Type B pancreatic cell (in vitro differentiated cells): ENCODE data around the gene MYMK. TPM values are rescaled to one million over a fixed set of nuclear protein-coding genes. Genes with fewer than 3 reads are reported as not detected.

Experiments used
- DNase-seq: peaks from one replicate; pipeline ENCODE4 v3.0.0; 2021; ENCODE audit warnings: mixed read lengths; ENCODE audit not compliant: unreplicated experiment; ENCODE audit errors: extremely low spot score
- H3K27ac Mint-ChIP-seq: 2 replicates; pipeline ENCODE4 v1.8.0; 2021; ENCODE audit warnings: mild to moderate bottlenecking, mixed read lengths
- H3K27me3 Mint-ChIP-seq: 2 replicates; pipeline ENCODE4 v1.8.0; 2021; ENCODE audit warnings: mixed read lengths
- H3K36me3 Mint-ChIP-seq: 2 replicates; pipeline ENCODE4 v1.8.0; 2021; ENCODE audit warnings: mixed read lengths
- H3K4me1 Mint-ChIP-seq: one replicate; pipeline ENCODE4 v1.8.0; 2021; ENCODE audit warnings: mixed read lengths; ENCODE audit not compliant: unreplicated experiment
- H3K4me3 Mint-ChIP-seq: 2 replicates; pipeline ENCODE4 v1.8.0; 2021; ENCODE audit warnings: mild to moderate bottlenecking, mixed read lengths
- H3K9me3 Mint-ChIP-seq: 2 replicates; pipeline ENCODE4 v1.8.0; 2021; ENCODE audit warnings: mixed read lengths
- total RNA-seq: library from RNA; stranded (reverse); gene quantifications from 2 replicates; pipeline ENCODE4 v1.2.1, GENCODE V29; 2021; ENCODE audit warnings: low replicate concordance
- TF ChIP-seq, protein P1 (sequence below): fragments of 200-600 bp; sonication (generic); conservative IDR thresholded peaks from 2 replicates; pipeline ENCODE4 v1.5.0; 2021; ENCODE audit warnings: antibody characterized with exemption, mild to moderate bottlenecking

MYMK gene
- total RNA-seq, 1 donor from 2014 or later = not detected

GRCh38 chr9:133484671-133485437 is 39.9 kb downstream of the MYMK start:
- H3K27ac Mint-ChIP-seq = peak overlapping the region; percentile 60
- H3K27me3 Mint-ChIP-seq = peaks cover 6% of the 10 kb centered on the region
- H3K4me3 Mint-ChIP-seq = no peak overlapping the region
- no peaks in the 10 kb centered on the region for H3K36me3 Mint-ChIP-seq
- no peak for DNase-seq
- no peaks in the 10 kb centered on the region for H3K9me3 Mint-ChIP-seq
- TF ChIP-seq, protein P1, sequence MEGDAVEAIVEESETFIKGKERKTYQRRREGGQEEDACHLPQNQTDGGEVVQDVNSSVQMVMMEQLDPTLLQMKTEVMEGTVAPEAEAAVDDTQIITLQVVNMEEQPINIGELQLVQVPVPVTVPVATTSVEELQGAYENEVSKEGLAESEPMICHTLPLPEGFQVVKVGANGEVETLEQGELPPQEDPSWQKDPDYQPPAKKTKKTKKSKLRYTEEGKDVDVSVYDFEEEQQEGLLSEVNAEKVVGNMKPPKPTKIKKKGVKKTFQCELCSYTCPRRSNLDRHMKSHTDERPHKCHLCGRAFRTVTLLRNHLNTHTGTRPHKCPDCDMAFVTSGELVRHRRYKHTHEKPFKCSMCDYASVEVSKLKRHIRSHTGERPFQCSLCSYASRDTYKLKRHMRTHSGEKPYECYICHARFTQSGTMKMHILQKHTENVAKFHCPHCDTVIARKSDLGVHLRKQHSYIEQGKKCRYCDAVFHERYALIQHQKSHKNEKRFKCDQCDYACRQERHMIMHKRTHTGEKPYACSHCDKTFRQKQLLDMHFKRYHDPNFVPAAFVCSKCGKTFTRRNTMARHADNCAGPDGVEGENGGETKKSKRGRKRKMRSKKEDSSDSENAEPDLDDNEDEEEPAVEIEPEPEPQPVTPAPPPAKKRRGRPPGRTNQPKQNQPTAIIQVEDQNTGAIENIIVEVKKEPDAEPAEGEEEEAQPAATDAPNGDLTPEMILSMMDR = no peak
- peaks cover 18% of the 10 kb centered on the region for H3K4me1 Mint-ChIP-seq

GRCh38 chr9:133483611-133484010 is 41.1 kb downstream of the MYMK start:
- Mint-ChIP-seq H3K4me3 (no peak overlapping the region), H3K4me1 (peaks cover 18% of the 10 kb centered on the region), H3K36me3 (no peaks in the 10 kb centered on the region), H3K9me3 (no peaks in the 10 kb centered on the region), H3K27me3 (peaks cover 6% of the 10 kb centered on the region), H3K27ac (peak overlapping the region; percentile 70)
- no peak for DNase-seq
- TF ChIP-seq, protein P1 = no peak

DNA sequence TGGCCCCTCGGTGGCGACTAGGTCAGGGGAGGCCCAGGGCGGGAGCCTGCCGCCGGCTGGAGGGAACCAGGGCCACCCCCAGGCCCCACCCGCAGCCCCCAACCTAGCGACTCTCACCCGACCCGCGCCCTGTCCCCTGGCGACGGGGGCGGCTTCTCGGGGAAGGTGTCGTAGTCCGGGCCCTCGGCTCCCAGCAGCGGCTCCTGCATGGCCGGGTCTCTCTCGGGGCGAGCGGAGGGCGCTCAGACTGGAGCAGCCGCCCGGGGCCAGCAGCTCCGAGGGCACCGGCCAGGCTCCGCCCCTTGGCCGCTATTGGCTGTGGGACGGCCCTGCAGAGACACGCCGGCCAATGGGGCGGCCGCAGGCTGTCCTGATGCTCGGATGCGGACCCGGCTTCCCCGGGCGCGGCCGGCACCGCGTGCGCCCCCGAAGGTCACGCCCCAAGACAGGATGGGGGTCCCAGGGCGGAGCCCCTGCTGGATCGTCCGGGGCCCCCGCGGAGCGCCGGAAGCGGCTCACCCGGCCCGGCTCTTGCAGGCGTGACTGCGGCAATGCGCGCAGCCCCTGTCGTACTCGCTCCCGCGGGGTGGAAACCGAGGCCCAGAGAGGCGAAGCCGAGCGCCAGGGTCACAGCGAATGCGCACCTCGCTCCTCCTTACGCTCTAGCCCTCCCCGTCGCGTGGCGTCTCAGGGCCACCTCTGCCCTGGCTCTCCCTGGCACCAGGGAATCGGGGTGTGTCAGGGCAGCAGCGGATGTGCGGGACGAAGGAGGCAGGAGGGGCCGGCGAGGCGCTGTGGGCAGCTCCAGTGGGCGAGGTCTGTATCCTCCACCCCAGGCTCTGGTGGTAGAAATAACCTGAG is 45.7 kb downstream of the MYMK start, which contains the start of gene SLC2A6:
Gene SLC2A6 (minus strand): TSS at position 249 of the 861 bp plus-strand sequence. CDS start 40 bp downstream, at position 209.
- peak; percentile 87 for DNase-seq
- Mint-ChIP-seq H3K36me3 (no peaks in the 10 kb centered on the region), H3K4me3 (peak within 1 kb of the TSS; percentile 76), H3K27me3 (peaks cover 6% of the 10 kb centered on the region), H3K4me1 (peaks cover 12% of the 10 kb centered on the region), H3K9me3 (no peaks in the 10 kb centered on the region), H3K27ac (no peak within 1 kb of the TSS)
- TF ChIP-seq, protein P1 = no peak

DNA sequence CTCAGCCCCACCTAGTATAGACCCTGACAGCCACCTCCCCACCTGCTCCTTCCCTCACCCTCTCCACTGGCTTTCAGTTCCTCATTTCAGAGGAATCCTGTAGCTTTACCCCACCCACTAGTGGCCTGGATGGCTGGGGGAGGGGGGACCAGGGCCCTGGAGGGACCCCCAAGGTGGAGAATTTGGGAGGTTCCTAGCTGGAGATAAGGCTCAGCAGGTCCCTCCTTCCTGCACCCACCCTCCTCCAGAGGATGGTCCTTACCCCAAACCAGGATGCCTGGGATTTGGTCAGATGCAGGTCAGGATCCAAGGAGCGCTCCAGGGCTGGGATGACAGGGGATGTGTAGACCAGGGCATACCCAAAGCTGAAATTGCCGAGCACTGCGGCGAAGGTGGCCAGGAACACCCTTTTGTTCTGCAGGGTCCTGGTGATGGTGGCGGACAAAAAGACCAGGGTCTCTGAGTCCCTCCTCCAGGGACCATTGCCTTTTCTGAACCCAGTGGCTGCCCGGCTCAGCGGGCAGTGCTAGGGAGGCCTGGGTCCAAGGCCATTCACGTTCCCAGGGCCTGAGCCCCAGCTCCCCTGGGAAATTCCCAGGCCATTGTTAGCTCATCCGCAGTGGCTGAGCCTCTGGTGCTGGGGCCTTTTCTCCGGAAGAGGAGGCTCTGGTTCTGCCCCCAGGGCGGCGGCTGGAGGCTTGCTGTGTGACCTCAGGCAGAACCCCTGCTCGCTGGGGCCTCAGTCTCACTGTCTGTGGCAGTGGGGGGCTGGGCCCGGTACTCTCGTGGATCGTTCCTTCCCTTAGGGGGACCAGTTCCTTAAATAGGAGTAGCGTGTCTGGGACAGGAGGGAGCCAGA is 46.5 kb downstream of the MYMK start:
- peak overlapping the region; percentile 49 for H3K4me3 Mint-ChIP-seq
- peaks cover 7% of the 10 kb centered on the region for H3K4me1 Mint-ChIP-seq
- no peaks in the 10 kb centered on the region for H3K9me3 Mint-ChIP-seq
- TF ChIP-seq, protein P1 = no peak
- no peak overlapping the region for H3K27ac Mint-ChIP-seq
- DNase-seq = no peak
- peaks cover 3% of the 10 kb centered on the region for H3K27me3 Mint-ChIP-seq
- H3K36me3 Mint-ChIP-seq = no peaks in the 10 kb centered on the region

DNA sequence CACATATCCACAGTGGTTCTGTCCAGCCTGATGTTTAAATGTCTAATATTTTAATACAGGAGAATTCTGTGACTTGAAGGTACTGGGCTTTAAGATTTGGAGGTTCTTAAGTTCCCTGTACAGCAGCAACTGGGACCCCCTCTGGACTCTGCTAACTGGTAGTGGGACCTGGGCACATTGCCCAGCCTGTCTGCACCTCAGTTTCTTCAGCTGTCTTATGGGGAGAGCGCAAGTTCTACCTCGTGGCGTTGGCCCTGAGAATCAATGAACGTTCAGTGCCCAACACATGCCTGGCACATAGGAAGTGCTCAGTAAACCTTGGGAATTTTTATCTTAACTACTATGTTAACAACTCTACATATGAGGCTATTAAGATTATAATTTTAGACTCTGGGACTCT is 47.3 kb downstream of the MYMK start:
- no peaks in the 10 kb centered on the region for H3K36me3 Mint-ChIP-seq
- peak overlapping the region; percentile 49 for H3K4me3 Mint-ChIP-seq
- H3K4me1 Mint-ChIP-seq = peaks cover 4% of the 10 kb centered on the region
- no peaks in the 10 kb centered on the region for H3K27me3 Mint-ChIP-seq
- H3K9me3 Mint-ChIP-seq = no peaks in the 10 kb centered on the region
- TF ChIP-seq, protein P1 = no peak
- H3K27ac Mint-ChIP-seq = no peak overlapping the region
- DNase-seq = no peak
